Choroid plexus epithelial cell (primary cell): ENCODE results near the gene ASTN1.

Experiments used
- DNase-seq: peaks from one replicate; pipeline ENCODE4 v3.0.0-alpha.2; 2010; ENCODE audit warnings: low read depth
- H3K4me3 ChIP-seq: 2 replicates; pipeline ENCODE4 v1.5.1; 2011; ENCODE audit warnings: low read depth, mild to moderate bottlenecking, control low read depth, low read length, moderate library complexity
- CTCF ChIP-seq: conservative IDR thresholded peaks from 2 replicates; pipeline ENCODE4 v1.5.1; 2011; ENCODE audit warnings: low read depth, mild to moderate bottlenecking, control low read depth, inconsistent platforms, low read length, moderate library complexity

ASTN1 gene

DNA sequence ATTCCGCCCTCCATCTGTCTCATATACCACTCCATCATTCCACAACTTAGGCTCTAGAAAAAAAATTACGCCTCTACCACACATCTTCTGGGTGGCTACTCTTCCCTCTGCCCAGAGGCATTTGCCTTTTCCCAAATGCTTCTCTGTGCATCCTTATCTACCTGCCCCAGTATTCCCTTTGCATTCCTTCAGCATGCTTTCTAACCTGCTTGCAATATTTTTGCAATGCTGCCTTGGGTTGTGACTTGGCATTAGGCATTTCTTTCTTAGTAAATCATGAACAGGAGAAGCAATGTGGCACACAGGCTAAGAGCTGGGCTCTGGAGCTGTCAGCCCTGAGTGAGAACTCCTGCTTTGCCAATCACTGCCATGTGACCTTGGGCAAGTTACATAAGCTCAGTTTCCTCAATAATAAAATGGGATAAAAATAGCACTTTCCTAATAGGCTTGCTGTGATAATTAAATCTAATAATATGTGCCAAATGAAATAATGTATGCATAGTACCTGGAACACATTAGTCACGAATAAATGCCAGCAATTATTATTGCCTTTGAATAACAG is 276.0 kb downstream of the ASTN1 start:
- TF ChIP-seq CTCF: no peak

GRCh38 chr1:176885751-176886150 is 278.8 kb downstream of the ASTN1 start:
- no peak overlapping the region for H3K4me3 ChIP-seq
- DNase-seq: no peak
- no peak for TF ChIP-seq CTCF

More for the DNA sequence above, 276.0 kb downstream of the ASTN1 start:
- no peak overlapping the region for H3K4me3 ChIP-seq
- DNase-seq: no peak

DNA sequence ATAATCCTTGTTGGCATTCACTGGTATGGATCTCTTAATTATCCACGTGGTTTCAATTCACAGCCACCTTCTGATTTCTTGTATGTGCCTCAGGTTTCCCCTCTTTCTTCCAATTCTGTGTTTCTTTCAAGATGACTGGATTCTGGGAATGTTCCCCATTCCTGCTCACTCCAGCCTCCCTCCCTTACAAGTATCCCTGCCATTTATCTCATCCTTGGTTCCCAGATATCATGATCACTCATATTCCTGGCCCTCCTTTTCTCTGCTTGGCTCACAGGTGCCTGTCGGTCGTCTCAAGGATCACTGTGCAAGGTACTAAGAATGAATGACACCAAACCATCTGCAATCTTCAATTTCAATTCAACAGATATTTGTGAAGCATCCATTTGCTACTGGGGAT is 279.2 kb downstream of the ASTN1 start:
- no peak overlapping the region for H3K4me3 ChIP-seq
- no peak for DNase-seq
- TF ChIP-seq CTCF: no peak

DNA sequence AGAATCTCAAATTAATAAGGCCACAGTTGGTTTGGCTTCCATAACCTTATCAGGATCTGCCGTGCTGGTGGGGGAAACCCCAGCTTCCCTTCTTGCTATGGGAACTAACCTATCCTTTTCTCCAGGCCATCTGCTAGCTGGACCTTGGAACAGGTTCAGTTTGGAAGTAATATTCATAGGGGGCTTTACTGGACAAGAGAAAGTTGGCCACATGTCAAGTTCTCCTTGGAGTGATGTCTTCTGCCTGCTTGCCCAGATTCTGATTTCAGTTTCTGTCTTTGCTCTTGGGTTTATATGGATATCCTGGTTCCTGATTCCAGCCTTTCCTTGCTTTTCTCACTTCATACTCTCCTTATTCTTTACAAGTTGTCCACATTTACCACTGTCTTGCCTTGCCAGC is 279.6 kb downstream of the ASTN1 start:
- no peak for DNase-seq
- TF ChIP-seq CTCF: no peak
- no peak overlapping the region for H3K4me3 ChIP-seq

DNA sequence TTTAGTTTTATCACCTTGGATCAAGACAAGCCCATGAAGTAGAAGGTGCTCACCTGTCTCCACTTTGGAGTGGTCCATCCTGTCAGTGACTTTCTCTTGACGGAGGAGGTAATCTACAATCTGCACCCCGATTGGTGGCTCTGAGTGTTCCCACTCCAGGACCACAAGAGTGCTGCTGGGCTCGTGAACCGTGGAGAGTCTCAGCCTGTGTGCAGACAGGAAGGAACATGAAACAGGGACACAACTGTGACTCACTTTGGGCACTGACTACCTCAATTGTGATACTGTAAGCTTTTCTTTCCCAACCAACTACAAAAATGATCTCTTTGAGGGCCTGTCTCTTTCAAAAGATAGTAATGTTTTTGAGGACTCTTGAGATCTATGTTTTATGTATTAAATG is 280.2 kb downstream of the ASTN1 start:
- DNase-seq: no peak
- TF ChIP-seq CTCF: no peak
- H3K4me3 ChIP-seq: no peak overlapping the region

GRCh38 chr1:176880955-176881595 is 283.4 kb downstream of the ASTN1 start:
- no peak overlapping the region for H3K4me3 ChIP-seq
- peak; percentile 73 for DNase-seq
- peak; percentile 89 for TF ChIP-seq CTCF
